ENCODE measurements around the gene ARHGAP8.

ARHGAP8 gene

GRCh38 chr22:44783091-44783490 lies 30.7 kb downstream of the ARHGAP8 start:
- TF ChIP-seq EZH2phosphoT487 (IDR thresholded peaks at IDR 0.05; ENCODE audit: borderline replicate concordance): no peak
- TF ChIP-seq, protein P1, sequence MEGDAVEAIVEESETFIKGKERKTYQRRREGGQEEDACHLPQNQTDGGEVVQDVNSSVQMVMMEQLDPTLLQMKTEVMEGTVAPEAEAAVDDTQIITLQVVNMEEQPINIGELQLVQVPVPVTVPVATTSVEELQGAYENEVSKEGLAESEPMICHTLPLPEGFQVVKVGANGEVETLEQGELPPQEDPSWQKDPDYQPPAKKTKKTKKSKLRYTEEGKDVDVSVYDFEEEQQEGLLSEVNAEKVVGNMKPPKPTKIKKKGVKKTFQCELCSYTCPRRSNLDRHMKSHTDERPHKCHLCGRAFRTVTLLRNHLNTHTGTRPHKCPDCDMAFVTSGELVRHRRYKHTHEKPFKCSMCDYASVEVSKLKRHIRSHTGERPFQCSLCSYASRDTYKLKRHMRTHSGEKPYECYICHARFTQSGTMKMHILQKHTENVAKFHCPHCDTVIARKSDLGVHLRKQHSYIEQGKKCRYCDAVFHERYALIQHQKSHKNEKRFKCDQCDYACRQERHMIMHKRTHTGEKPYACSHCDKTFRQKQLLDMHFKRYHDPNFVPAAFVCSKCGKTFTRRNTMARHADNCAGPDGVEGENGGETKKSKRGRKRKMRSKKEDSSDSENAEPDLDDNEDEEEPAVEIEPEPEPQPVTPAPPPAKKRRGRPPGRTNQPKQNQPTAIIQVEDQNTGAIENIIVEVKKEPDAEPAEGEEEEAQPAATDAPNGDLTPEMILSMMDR (conservative IDR thresholded peaks at IDR 0.05; ENCODE audit: low read length): no peak
- Histone ChIP-seq H3K79me2 (ENCODE audit: insufficient read depth, low read length) (no peaks in the 10 kb centered on the region), H3F3A (ENCODE audit: low read depth) (no peaks in the 10 kb centered on the region), H3K9me3 (ENCODE audit: insufficient read depth, low read depth, low read length) (no peaks in the 10 kb centered on the region), H2AFZ (ENCODE audit: low read length) (no peak overlapping the region), H3K27me3 (ENCODE audit: insufficient read depth, low read length, poor library complexity, severe bottlenecking) (no peaks in the 10 kb centered on the region), H3K9ac (ENCODE audit: low read depth, low read length, poor library complexity, severe bottlenecking) (no peak overlapping the region), H3K4me3 (ENCODE audit: low read length, poor library complexity, severe bottlenecking) (no peak overlapping the region), H3K4me2 (ENCODE audit: low read depth, low read length, poor library complexity, severe bottlenecking) (no peak overlapping the region), H4K20me1 (ENCODE audit: insufficient read depth, low read length, poor library complexity, severe bottlenecking) (no peaks in the 10 kb centered on the region), H3K9me2 (replicated peaks; ENCODE audit: low read depth, low read length) (no peaks in the 10 kb centered on the region), H3K36me3 (ENCODE audit: insufficient read depth, low read length) (no peaks in the 10 kb centered on the region), H3K4me1 (ENCODE audit: insufficient read depth, low read length, poor library complexity, severe bottlenecking) (no peaks in the 10 kb centered on the region)

DNA sequence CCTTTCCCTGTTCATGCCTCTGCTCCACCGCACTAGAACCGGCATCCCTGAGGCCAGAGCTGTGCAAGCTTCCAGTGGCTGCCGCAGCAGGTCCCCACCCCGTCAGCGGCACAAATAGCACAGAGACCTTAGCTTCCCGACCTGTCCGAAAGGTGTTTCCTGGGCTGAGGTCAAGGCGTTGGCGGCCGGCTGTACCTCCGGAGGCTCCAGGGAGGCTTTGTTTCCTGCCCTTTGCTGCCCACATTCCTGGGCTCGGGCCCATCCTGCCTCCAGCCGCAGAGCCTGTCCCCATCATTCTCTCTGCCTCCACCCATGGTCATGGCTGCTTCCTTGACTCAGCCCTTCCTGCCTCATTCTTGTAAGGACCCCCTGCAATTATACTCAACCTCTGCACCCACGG lies 31.2 kb downstream of the ARHGAP8 start:
- no peaks in the 10 kb centered on the region for H3K79me2 ChIP-seq (ENCODE audit: insufficient read depth, low read length)
- no peak overlapping the region for H3K4me3 ChIP-seq (ENCODE audit: low read length, poor library complexity, severe bottlenecking)
- no peaks in the 10 kb centered on the region for H3K27me3 ChIP-seq (ENCODE audit: insufficient read depth, low read length, poor library complexity, severe bottlenecking)
- no peaks in the 10 kb centered on the region for H3K4me1 ChIP-seq (ENCODE audit: insufficient read depth, low read length, poor library complexity, severe bottlenecking)
- no peak overlapping the region for H3K9ac ChIP-seq (ENCODE audit: low read depth, low read length, poor library complexity, severe bottlenecking)
- H4K20me1 ChIP-seq (ENCODE audit: insufficient read depth, low read length, poor library complexity, severe bottlenecking): no peaks in the 10 kb centered on the region
- H2AFZ ChIP-seq (ENCODE audit: low read length): no peak overlapping the region
- H3K36me3 ChIP-seq (ENCODE audit: insufficient read depth, low read length): no peaks in the 10 kb centered on the region
- H3K4me2 ChIP-seq (ENCODE audit: low read depth, low read length, poor library complexity, severe bottlenecking): no peak overlapping the region
- no peak for TF ChIP-seq EZH2phosphoT487 (IDR thresholded peaks at IDR 0.05; ENCODE audit: borderline replicate concordance)
- TF ChIP-seq, protein P1 (conservative IDR thresholded peaks at IDR 0.05; ENCODE audit: low read length): no peak
- no peaks in the 10 kb centered on the region for H3K9me3 ChIP-seq (ENCODE audit: insufficient read depth, low read depth, low read length)
- H3F3A ChIP-seq (ENCODE audit: low read depth): no peaks in the 10 kb centered on the region
- H3K9me2 ChIP-seq (replicated peaks; ENCODE audit: low read depth, low read length): no peaks in the 10 kb centered on the region

GRCh38 chr22:44786136-44786535 lies 33.8 kb downstream of the ARHGAP8 start:
- Histone ChIP-seq H3K4me2 (ENCODE audit: low read depth, low read length, poor library complexity, severe bottlenecking) (no peak overlapping the region), H3K79me2 (ENCODE audit: insufficient read depth, low read length) (no peaks in the 10 kb centered on the region), H4K20me1 (ENCODE audit: insufficient read depth, low read length, poor library complexity, severe bottlenecking) (no peaks in the 10 kb centered on the region), H3K9me3 (ENCODE audit: insufficient read depth, low read depth, low read length) (no peaks in the 10 kb centered on the region), H2AFZ (ENCODE audit: low read length) (no peak overlapping the region), H3K27me3 (ENCODE audit: insufficient read depth, low read length, poor library complexity, severe bottlenecking) (no peaks in the 10 kb centered on the region), H3K9me2 (replicated peaks; ENCODE audit: low read depth, low read length) (no peaks in the 10 kb centered on the region), H3F3A (ENCODE audit: low read depth) (no peaks in the 10 kb centered on the region), H3K9ac (ENCODE audit: low read depth, low read length, poor library complexity, severe bottlenecking) (no peak overlapping the region), H3K4me1 (ENCODE audit: insufficient read depth, low read length, poor library complexity, severe bottlenecking) (no peaks in the 10 kb centered on the region), H3K4me3 (ENCODE audit: low read length, poor library complexity, severe bottlenecking) (no peak overlapping the region), H3K36me3 (ENCODE audit: insufficient read depth, low read length) (no peaks in the 10 kb centered on the region)
- TF ChIP-seq EZH2phosphoT487 (IDR thresholded peaks at IDR 0.05; ENCODE audit: borderline replicate concordance): no peak
- TF ChIP-seq, protein P1 (conservative IDR thresholded peaks at IDR 0.05; ENCODE audit: low read length): no peak

All from Loucy (cell line).